ENCODE data around the gene RELN. TPM values are rescaled to one million over a fixed set of nuclear protein-coding genes. Genes with fewer than 3 reads are reported as not detected.

RELN gene
- total RNA-seq, 1 experiment from 2014 or later = 4.3 TPM

- H3K27me3 Mint-ChIP-seq (ENCODE audit: insufficient read depth, unreplicated experiment) = no peaks in the 10 kb centered on the region
- H3K9me3 Mint-ChIP-seq (ENCODE audit: unreplicated experiment) = no peaks in the 10 kb centered on the region
- H3K4me1 ChIP-seq = no peaks in the 10 kb centered on the region
- POLR2A ChIA-PET = no interaction called here
- CTCF ChIA-PET = no interaction called here
- H3K36me3 ChIP-seq (ENCODE audit: control insufficient read depth, insufficient read depth, low read length) = no peaks in the 10 kb centered on the region
- intact Hi-C loops (cut with micrococcal nuclease; ENCODE audit: unreplicated experiment) = no loop called here
- H3K4me3 Mint-ChIP-seq (ENCODE audit: unreplicated experiment) = no peak overlapping the region
- H3K4me1 Mint-ChIP-seq (ENCODE audit: low read depth, unreplicated experiment) = peaks cover 15% of the 10 kb centered on the region
- BruUV-seq (replicated peaks) = no TSS peak
- H3K27ac Mint-ChIP-seq (ENCODE audit: unreplicated experiment) = no peak overlapping the region
- DNase-seq = no peak
- H3K4me3 ChIP-seq (ENCODE audit: low read depth, low read length) = no peak overlapping the region
- no peak for TF ChIP-seq CTCF (IDR thresholded peaks at IDR 0.05; ENCODE audit: insufficient read depth in 1 of 2, low read depth in 1 of 2, low read length in 1 of 2, severe bottlenecking in 1 of 2, unreplicated experiment in 1 of 2)
- H3K9me3 ChIP-seq = no peaks in the 10 kb centered on the region
- H3K27me3 ChIP-seq (replicated peaks; ENCODE audit: control insufficient read depth, insufficient read depth, low read length) = no peaks in the 10 kb centered on the region
- H3K36me3 Mint-ChIP-seq (ENCODE audit: insufficient read depth, unreplicated experiment) = no peaks in the 10 kb centered on the region
Observed at GRCh38 chr7:103691291-103691690, 298.2 kb downstream of the RELN start.

GRCh38 chr7:103690242-103690974 is 299.1 kb downstream of the RELN start:
- ChIA-PET CTCF (no interaction called here), POLR2A (no interaction called here)
- no TSS peak for BruUV-seq (replicated peaks)

GRCh38 chr7:103689255-103689654 is 300.2 kb downstream of the RELN start:
- peaks cover 15% of the 10 kb centered on the region for H3K4me1 Mint-ChIP-seq (ENCODE audit: low read depth, unreplicated experiment)
- no peak for DNase-seq
- H3K4me3 Mint-ChIP-seq (ENCODE audit: unreplicated experiment) = no peak overlapping the region
- BruUV-seq (replicated peaks) = no TSS peak
- H3K27ac Mint-ChIP-seq (ENCODE audit: unreplicated experiment) = no peak overlapping the region
- Histone ChIP-seq H3K4me3 (ENCODE audit: low read depth, low read length) (no peak overlapping the region), H3K27me3 (replicated peaks; ENCODE audit: control insufficient read depth, insufficient read depth, low read length) (no peaks in the 10 kb centered on the region), H3K9me3 (no peaks in the 10 kb centered on the region), H3K36me3 (ENCODE audit: control insufficient read depth, insufficient read depth, low read length) (no peaks in the 10 kb centered on the region), H3K4me1 (no peaks in the 10 kb centered on the region)
- CTCF ChIA-PET = no interaction called here
- TF ChIP-seq CTCF (IDR thresholded peaks at IDR 0.05; ENCODE audit: insufficient read depth in 1 of 2, low read depth in 1 of 2, low read length in 1 of 2, severe bottlenecking in 1 of 2, unreplicated experiment in 1 of 2) = no peak
- no peaks in the 10 kb centered on the region for H3K9me3 Mint-ChIP-seq (ENCODE audit: unreplicated experiment)
- POLR2A ChIA-PET = no interaction called here
- H3K27me3 Mint-ChIP-seq (ENCODE audit: insufficient read depth, unreplicated experiment) = no peaks in the 10 kb centered on the region
- no peaks in the 10 kb centered on the region for H3K36me3 Mint-ChIP-seq (ENCODE audit: insufficient read depth, unreplicated experiment)
- intact Hi-C loops (cut with micrococcal nuclease; ENCODE audit: unreplicated experiment) = no loop called here

More at GRCh38 chr7:103690242-103690974, 299.1 kb downstream of the RELN start:
- Histone ChIP-seq H3K4me1 (no peaks in the 10 kb centered on the region), H3K27me3 (replicated peaks; ENCODE audit: control insufficient read depth, insufficient read depth, low read length) (no peaks in the 10 kb centered on the region), H3K9me3 (no peaks in the 10 kb centered on the region), H3K36me3 (ENCODE audit: control insufficient read depth, insufficient read depth, low read length) (no peaks in the 10 kb centered on the region), H3K4me3 (ENCODE audit: low read depth, low read length) (no peak overlapping the region)
- Mint-ChIP-seq H3K27me3 (ENCODE audit: insufficient read depth, unreplicated experiment) (no peaks in the 10 kb centered on the region), H3K9me3 (ENCODE audit: unreplicated experiment) (no peaks in the 10 kb centered on the region), H3K36me3 (ENCODE audit: insufficient read depth, unreplicated experiment) (no peaks in the 10 kb centered on the region), H3K4me1 (ENCODE audit: low read depth, unreplicated experiment) (peaks cover 15% of the 10 kb centered on the region), H3K4me3 (ENCODE audit: unreplicated experiment) (no peak overlapping the region), H3K27ac (ENCODE audit: unreplicated experiment) (no peak overlapping the region)
- TF ChIP-seq CTCF (IDR thresholded peaks at IDR 0.05; ENCODE audit: insufficient read depth in 1 of 2, low read depth in 1 of 2, low read length in 1 of 2, severe bottlenecking in 1 of 2, unreplicated experiment in 1 of 2) = no peak
- intact Hi-C loops (cut with micrococcal nuclease; ENCODE audit: unreplicated experiment) = no loop called here
- DNase-seq = no peak
